ENCODE measurements around the gene PTPRD. TPM values are rescaled to one million over a fixed set of nuclear protein-coding genes. Genes with fewer than 3 reads are reported as not detected.

Gene PTPRD
- total RNA-seq, 1 experiment from 2014 or later = 69.6 TPM

GRCh38 chr9:9033022-9033421, 1579.8 kb downstream of the PTPRD start:
- CTCF ChIA-PET = no interaction called here
- no peaks in the 10 kb centered on the region for H3K9me3 Mint-ChIP-seq
- POLR2A ChIA-PET = no interaction called here
- H3K27me3 Mint-ChIP-seq (ENCODE audit: low read depth) = peaks cover 27% of the 10 kb centered on the region
- no peak overlapping the region for H3K4me3 Mint-ChIP-seq
- TF ChIP-seq, protein P1, sequence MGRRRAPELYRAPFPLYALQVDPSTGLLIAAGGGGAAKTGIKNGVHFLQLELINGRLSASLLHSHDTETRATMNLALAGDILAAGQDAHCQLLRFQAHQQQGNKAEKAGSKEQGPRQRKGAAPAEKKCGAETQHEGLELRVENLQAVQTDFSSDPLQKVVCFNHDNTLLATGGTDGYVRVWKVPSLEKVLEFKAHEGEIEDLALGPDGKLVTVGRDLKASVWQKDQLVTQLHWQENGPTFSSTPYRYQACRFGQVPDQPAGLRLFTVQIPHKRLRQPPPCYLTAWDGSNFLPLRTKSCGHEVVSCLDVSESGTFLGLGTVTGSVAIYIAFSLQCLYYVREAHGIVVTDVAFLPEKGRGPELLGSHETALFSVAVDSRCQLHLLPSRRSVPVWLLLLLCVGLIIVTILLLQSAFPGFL (CRISPR knock-in tag; IDR thresholded peaks at IDR 0.05; ENCODE audit: borderline replicate concordance) = no peak
- TF ChIP-seq ZNF281 (CRISPR knock-in tag; IDR thresholded peaks at IDR 0.05) (no peak), MXD4 (CRISPR knock-in tag; IDR thresholded peaks at IDR 0.05; ENCODE audit: borderline replicate concordance) (no peak), RORB (CRISPR knock-in tag; IDR thresholded peaks at IDR 0.05) (no peak), ZNF512 (CRISPR knock-in tag; IDR thresholded peaks at IDR 0.05; ENCODE audit: borderline replicate concordance) (no peak)
- H3K27ac Mint-ChIP-seq = no peak overlapping the region
- ATAC-seq = no peak
- DNase-seq (ENCODE audit: low spot score) = no peak
- H3K36me3 Mint-ChIP-seq = no peaks in the 10 kb centered on the region
- H3K4me1 Mint-ChIP-seq = peaks cover 9% of the 10 kb centered on the region

DNA sequence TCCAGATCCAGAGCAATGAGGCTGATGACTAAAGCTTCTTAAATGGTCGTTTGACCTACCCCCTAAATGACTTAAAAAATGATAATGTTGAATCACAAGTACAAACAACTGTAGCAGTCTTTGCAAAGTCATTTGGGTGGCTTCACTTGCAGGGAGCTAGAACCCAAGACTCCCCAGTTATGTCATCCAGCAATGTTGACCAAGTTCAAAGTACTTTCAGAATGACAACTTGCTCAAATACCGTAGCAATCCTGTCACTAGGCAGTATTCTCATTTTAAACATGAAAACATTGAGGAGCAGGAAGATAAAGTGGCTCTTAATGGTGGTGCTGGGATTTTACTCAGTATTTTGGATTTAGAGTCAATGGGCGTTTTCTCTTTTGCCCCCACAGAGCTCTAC, 1596.2 kb downstream of the PTPRD start:
- Mint-ChIP-seq H3K36me3 (no peaks in the 10 kb centered on the region), H3K4me1 (peaks cover 6% of the 10 kb centered on the region; the same call in 1 of the 2 replicates), H3K27ac (no peak overlapping the region), H3K4me3 (no peak overlapping the region), H3K27me3 (ENCODE audit: low read depth) (no peaks in the 10 kb centered on the region), H3K9me3 (0 out of 2 replicates have a peak, but pooled peaks cover 3% of the 10 kb centered on the region)
- DNase-seq (ENCODE audit: low spot score) = no peak
- no peak for ATAC-seq
- ChIA-PET CTCF (no interaction called here), POLR2A (no interaction called here)
- no peak for TF ChIP-seq ZNF121 (CRISPR knock-in tag; IDR thresholded peaks at IDR 0.05)
- TF ChIP-seq, protein P2, sequence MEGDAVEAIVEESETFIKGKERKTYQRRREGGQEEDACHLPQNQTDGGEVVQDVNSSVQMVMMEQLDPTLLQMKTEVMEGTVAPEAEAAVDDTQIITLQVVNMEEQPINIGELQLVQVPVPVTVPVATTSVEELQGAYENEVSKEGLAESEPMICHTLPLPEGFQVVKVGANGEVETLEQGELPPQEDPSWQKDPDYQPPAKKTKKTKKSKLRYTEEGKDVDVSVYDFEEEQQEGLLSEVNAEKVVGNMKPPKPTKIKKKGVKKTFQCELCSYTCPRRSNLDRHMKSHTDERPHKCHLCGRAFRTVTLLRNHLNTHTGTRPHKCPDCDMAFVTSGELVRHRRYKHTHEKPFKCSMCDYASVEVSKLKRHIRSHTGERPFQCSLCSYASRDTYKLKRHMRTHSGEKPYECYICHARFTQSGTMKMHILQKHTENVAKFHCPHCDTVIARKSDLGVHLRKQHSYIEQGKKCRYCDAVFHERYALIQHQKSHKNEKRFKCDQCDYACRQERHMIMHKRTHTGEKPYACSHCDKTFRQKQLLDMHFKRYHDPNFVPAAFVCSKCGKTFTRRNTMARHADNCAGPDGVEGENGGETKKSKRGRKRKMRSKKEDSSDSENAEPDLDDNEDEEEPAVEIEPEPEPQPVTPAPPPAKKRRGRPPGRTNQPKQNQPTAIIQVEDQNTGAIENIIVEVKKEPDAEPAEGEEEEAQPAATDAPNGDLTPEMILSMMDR (IDR thresholded peaks at IDR 0.05) = no peak
- no peak for TF ChIP-seq ZNF232 (CRISPR knock-in tag; IDR thresholded peaks at IDR 0.05)
- TF ChIP-seq JUN (CRISPR knock-in tag; IDR thresholded peaks at IDR 0.05) = no peak
- TF ChIP-seq ZSCAN18 (CRISPR knock-in tag; IDR thresholded peaks at IDR 0.05) = no peak
- no peak for TF ChIP-seq HMGA2 (CRISPR knock-in tag; IDR thresholded peaks at IDR 0.05)
- no peak for TF ChIP-seq AFF4 (CRISPR knock-in tag; IDR thresholded peaks at IDR 0.05; ENCODE audit: borderline replicate concordance)
- TF ChIP-seq, protein P3, sequence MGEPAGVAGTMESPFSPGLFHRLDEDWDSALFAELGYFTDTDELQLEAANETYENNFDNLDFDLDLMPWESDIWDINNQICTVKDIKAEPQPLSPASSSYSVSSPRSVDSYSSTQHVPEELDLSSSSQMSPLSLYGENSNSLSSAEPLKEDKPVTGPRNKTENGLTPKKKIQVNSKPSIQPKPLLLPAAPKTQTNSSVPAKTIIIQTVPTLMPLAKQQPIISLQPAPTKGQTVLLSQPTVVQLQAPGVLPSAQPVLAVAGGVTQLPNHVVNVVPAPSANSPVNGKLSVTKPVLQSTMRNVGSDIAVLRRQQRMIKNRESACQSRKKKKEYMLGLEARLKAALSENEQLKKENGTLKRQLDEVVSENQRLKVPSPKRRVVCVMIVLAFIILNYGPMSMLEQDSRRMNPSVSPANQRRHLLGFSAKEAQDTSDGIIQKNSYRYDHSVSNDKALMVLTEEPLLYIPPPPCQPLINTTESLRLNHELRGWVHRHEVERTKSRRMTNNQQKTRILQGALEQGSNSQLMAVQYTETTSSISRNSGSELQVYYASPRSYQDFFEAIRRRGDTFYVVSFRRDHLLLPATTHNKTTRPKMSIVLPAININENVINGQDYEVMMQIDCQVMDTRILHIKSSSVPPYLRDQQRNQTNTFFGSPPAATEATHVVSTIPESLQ (CRISPR knock-in tag; IDR thresholded peaks at IDR 0.05) = no peak
- TF ChIP-seq, protein P4, sequence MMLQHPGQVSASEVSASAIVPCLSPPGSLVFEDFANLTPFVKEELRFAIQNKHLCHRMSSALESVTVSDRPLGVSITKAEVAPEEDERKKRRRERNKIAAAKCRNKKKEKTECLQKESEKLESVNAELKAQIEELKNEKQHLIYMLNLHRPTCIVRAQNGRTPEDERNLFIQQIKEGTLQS (CRISPR knock-in tag; conservative IDR thresholded peaks at IDR 0.05) = no peak
- TF ChIP-seq RELA (CRISPR knock-in tag; IDR thresholded peaks at IDR 0.05; ENCODE audit: borderline replicate concordance) = no peak
- TF ChIP-seq, protein P5, sequence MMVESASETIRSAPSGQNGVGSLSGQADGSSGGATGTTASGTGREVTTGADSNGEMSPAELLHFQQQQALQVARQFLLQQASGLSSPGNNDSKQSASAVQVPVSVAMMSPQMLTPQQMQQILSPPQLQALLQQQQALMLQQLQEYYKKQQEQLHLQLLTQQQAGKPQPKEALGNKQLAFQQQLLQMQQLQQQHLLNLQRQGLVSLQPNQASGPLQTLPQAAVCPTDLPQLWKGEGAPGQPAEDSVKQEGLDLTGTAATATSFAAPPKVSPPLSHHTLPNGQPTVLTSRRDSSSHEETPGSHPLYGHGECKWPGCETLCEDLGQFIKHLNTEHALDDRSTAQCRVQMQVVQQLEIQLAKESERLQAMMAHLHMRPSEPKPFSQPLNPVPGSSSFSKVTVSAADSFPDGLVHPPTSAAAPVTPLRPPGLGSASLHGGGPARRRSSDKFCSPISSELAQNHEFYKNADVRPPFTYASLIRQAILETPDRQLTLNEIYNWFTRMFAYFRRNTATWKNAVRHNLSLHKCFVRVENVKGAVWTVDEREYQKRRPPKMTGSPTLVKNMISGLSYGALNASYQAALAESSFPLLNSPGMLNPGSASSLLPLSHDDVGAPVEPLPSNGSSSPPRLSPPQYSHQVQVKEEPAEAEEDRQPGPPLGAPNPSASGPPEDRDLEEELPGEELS (CRISPR knock-in tag; IDR thresholded peaks at IDR 0.05) = no peak
